ENCODE measurements around the gene RAP1GAP2. TPM values are rescaled to one million over a fixed set of nuclear protein-coding genes. Genes with fewer than 3 reads are reported as not detected.

RAP1GAP2 gene
- total RNA-seq, 4 donors from 2014 or later, result 30.6 to 60.2 (median 41.9) TPM

- Histone ChIP-seq H3K36me3 (no peaks in the 10 kb centered on the region), H3K4me1 (peaks cover 0 to 5% (median 0%) of the 10 kb centered on the region in 4 donors), H3K4me3 (no peak overlapping the region), H3K27ac (no peak overlapping the region), H3K27me3 (no peaks in the 10 kb centered on the region), H3K9me3 (no peaks in the 10 kb centered on the region)
- TF ChIP-seq CTCF (IDR thresholded peaks at IDR 0.05) (no peak), POLR2A (IDR thresholded peaks at IDR 0.05) (no peak)
- DNase-seq, result no peak
These were observed 63.8 kb downstream of the RAP1GAP2 start for GRCh38 chr17:2860045-2860444.

GRCh38 chr17:2860883-2861282 lies 64.6 kb downstream of the RAP1GAP2 start:
- H3K36me3 ChIP-seq, result no peaks in the 10 kb centered on the region
- peaks cover 0 to 4% (median 0%) of the 10 kb centered on the region in 4 donors for H3K4me1 ChIP-seq
- H3K4me3 ChIP-seq, result no peak overlapping the region
- H3K27ac ChIP-seq, result no peak overlapping the region
- DNase-seq, result no peak
- no peaks in the 10 kb centered on the region for H3K9me3 ChIP-seq
- TF ChIP-seq CTCF (IDR thresholded peaks at IDR 0.05) (no peak), POLR2A (IDR thresholded peaks at IDR 0.05) (no peak)
- H3K27me3 ChIP-seq, result no peaks in the 10 kb centered on the region

- no peak for DNase-seq
- no peak overlapping the region for H3K27ac ChIP-seq
- H3K9me3 ChIP-seq, result no peaks in the 10 kb centered on the region
- no peaks in the 10 kb centered on the region for H3K27me3 ChIP-seq
- no peaks in the 10 kb centered on the region for H3K36me3 ChIP-seq
- TF ChIP-seq POLR2A (IDR thresholded peaks at IDR 0.05) (no peak), CTCF (IDR thresholded peaks at IDR 0.05) (no peak)
- no peaks in the 10 kb centered on the region for H3K4me1 ChIP-seq
- no peak overlapping the region for H3K4me3 ChIP-seq
These were observed 66.0 kb downstream of the RAP1GAP2 start for GRCh38 chr17:2862197-2862596.

- TF ChIP-seq CTCF (IDR thresholded peaks at IDR 0.05) (no peak), POLR2A (IDR thresholded peaks at IDR 0.05) (no peak)
- DNase-seq, result no peak
- Histone ChIP-seq H3K27ac (no peak overlapping the region), H3K27me3 (no peaks in the 10 kb centered on the region), H3K4me1 (no peaks in the 10 kb centered on the region), H3K4me3 (no peak overlapping the region), H3K36me3 (no peaks in the 10 kb centered on the region), H3K9me3 (no peaks in the 10 kb centered on the region)
These were observed 67.0 kb downstream of the RAP1GAP2 start for GRCh38 chr17:2863204-2863603.

- Histone ChIP-seq H3K27me3 (no peaks in the 10 kb centered on the region), H3K4me1 (no peaks in the 10 kb centered on the region), H3K4me3 (no peak overlapping the region), H3K9me3 (no peaks in the 10 kb centered on the region), H3K27ac (no peak overlapping the region), H3K36me3 (no peaks in the 10 kb centered on the region)
- DNase-seq, result no peak
- TF ChIP-seq CTCF (IDR thresholded peaks at IDR 0.05) (no peak), POLR2A (IDR thresholded peaks at IDR 0.05) (no peak)
These were observed 69.0 kb downstream of the RAP1GAP2 start for GRCh38 chr17:2865228-2865627.

Data from Peyer's patch (tissue), 4 donors.